Fibroblast of lung (primary cell): Measurements from ENCODE around the gene SPEF2. TPM values are rescaled to one million over a fixed set of nuclear protein-coding genes. Genes with fewer than 3 reads are reported as not detected.
"Not testable (repeated sequence)": the region's sequence is repeated elsewhere in the genome, so short reads cannot be mapped to it uniquely, and the experiment has no call there.

ENCODE experiments used
- DNase-seq, 2 donors: peaks; one replicate each; pipeline versions ENCODE4 v3.0.0 to v3.0.0-alpha.2; 2010; ENCODE audit warnings: low read depth in 2 of 2
- H2AFZ ChIP-seq: 2 replicates; pipeline ENCODE4 v1.5.1; 2012; ENCODE audit warnings: low read length, control low read depth, inconsistent platforms
- H3K27ac ChIP-seq: 2 replicates; pipeline ENCODE4 v1.5.1; 2011; ENCODE audit warnings: low read length, control low read depth; ENCODE audit not compliant: insufficient read depth
- H3K27me3 ChIP-seq: 2 replicates; pipeline ENCODE4 v1.5.1; 2011; ENCODE audit warnings: mild to moderate bottlenecking, low read length; ENCODE audit not compliant: control insufficient read depth, insufficient read depth
- H3K36me3 ChIP-seq: 2 replicates; pipeline ENCODE4 v1.5.1; 2011; ENCODE audit warnings: low read length; ENCODE audit not compliant: control insufficient read depth, insufficient read depth
- H3K4me1 ChIP-seq: 2 replicates; pipeline ENCODE4 v1.5.1; 2011; ENCODE audit warnings: low read length; ENCODE audit not compliant: control insufficient read depth, insufficient read depth; ENCODE audit errors: extremely low read depth
- H3K4me2 ChIP-seq: 2 replicates; pipeline ENCODE4 v1.5.1; 2011; ENCODE audit warnings: low read length, control low read depth; ENCODE audit not compliant: insufficient read depth; ENCODE audit errors: extremely low read depth
- H3K4me3 ChIP-seq, 4 experiments: fragments of 200-600 bp in 1 of 4; sonication (generic) in 1 of 4; replicated peaks in 1 of 4; 2 replicates each; pipeline ENCODE4 v1.5.1; 2011 to 2016; ENCODE audit warnings: low read length in 4 of 4, low read depth in 3 of 4, mild to moderate bottlenecking in 3 of 4, control low read depth in 2 of 4, inconsistent platforms in 1 of 4, mixed read lengths in 1 of 4; ENCODE audit not compliant: insufficient read depth in 1 of 4; ENCODE audit errors: control extremely low read depth in 1 of 4
- H3K79me2 ChIP-seq: 2 replicates; pipeline ENCODE4 v1.5.1; 2012; ENCODE audit warnings: mild to moderate bottlenecking, low read length, inconsistent platforms; ENCODE audit not compliant: control insufficient read depth, insufficient read depth
- H3K9ac ChIP-seq: 2 replicates; pipeline ENCODE4 v1.5.1; 2011; ENCODE audit warnings: mild to moderate bottlenecking, low read length, control low read depth; ENCODE audit not compliant: insufficient read depth
- H3K9me3 ChIP-seq: 2 replicates; pipeline ENCODE4 v1.5.1; 2012; ENCODE audit warnings: low read depth, low read length; ENCODE audit not compliant: control insufficient read depth, insufficient read depth
- H4K20me1 ChIP-seq: 2 replicates; pipeline ENCODE4 v1.5.1; 2011; ENCODE audit warnings: low read length; ENCODE audit not compliant: control insufficient read depth, insufficient read depth; ENCODE audit errors: extremely low read depth
- EZH2 ChIP-seq: IDR thresholded peaks from 2 replicates; pipeline ENCODE4 v1.5.1; 2012; ENCODE audit warnings: low read length, control low read depth, mild to moderate bottlenecking; ENCODE audit errors: missing control alignments
- polyA plus RNA-seq, 2 donors: library from polyadenylated mRNA; depleted of rRNA in 1 of 2; stranded (reverse) in 1 of 2; unstranded in 1 of 2; fragments of >200 nt; gene quantifications; 2 replicates each; pipeline ENCODE4 v1.2.1, GENCODE V29; 2011 to 2012; ENCODE audit warnings: missing spikeins in 1 of 2
- total RNA-seq: library from RNA; depleted of rRNA; stranded (reverse); fragments of >200 nt; gene quantifications from 2 replicates; pipeline ENCODE4 v1.2.1, GENCODE V29; 2014
- TF ChIP-seq, protein P1 (sequence below), 2 donors: IDR thresholded peaks in 1 of 2; conservative IDR thresholded peaks in 1 of 2; 1 replicate in 1 of 2; 2 replicates in 1 of 2; pipeline ENCODE4 v1.5.1; 2011 to 2012; ENCODE audit warnings: low read length in 2 of 2, control low read depth in 1 of 2, inconsistent platforms in 1 of 2, low read depth in 1 of 2, mild to moderate bottlenecking in 1 of 2

The SPEF2 gene
- total and polyA plus RNA-seq, 2 donors (not counting 1 experiment from before 2014, with no cell fraction given) = 5.2 to 5.9 TPM

DNA sequence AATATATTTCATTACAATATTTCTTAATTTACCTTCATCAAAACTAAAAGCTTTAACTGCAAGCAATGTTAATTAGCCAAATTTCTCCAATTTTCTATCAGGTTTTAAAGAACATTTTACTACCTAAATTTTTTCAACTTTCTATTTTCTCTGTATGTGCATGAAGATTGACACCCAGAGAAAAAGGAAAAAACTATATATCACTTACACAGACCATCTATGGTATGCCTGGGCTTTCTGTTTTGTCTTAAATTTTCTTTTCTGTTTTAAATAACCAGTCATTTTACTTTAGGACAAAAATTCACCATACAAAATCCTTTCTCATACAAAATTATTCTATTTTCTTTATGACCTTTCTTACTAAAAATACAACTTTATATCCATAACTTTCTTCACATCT, 225.2 kb downstream of the SPEF2 start:
- Histone ChIP-seq H2AFZ (no peak overlapping the region), H3K4me3 (no peak overlapping the region), H3K27me3 (no peaks in the 10 kb centered on the region), H3K9me3 (no peaks in the 10 kb centered on the region), H4K20me1 (no peaks in the 10 kb centered on the region), H3K36me3 (no peaks in the 10 kb centered on the region), H3K4me1 (peaks cover 2% of the 10 kb centered on the region), H3K9ac (no peak overlapping the region), H3K79me2 (no peaks in the 10 kb centered on the region), H3K27ac (no peak overlapping the region), H3K4me2 (no peak overlapping the region)
- no peak for DNase-seq
- TF ChIP-seq, protein P1, sequence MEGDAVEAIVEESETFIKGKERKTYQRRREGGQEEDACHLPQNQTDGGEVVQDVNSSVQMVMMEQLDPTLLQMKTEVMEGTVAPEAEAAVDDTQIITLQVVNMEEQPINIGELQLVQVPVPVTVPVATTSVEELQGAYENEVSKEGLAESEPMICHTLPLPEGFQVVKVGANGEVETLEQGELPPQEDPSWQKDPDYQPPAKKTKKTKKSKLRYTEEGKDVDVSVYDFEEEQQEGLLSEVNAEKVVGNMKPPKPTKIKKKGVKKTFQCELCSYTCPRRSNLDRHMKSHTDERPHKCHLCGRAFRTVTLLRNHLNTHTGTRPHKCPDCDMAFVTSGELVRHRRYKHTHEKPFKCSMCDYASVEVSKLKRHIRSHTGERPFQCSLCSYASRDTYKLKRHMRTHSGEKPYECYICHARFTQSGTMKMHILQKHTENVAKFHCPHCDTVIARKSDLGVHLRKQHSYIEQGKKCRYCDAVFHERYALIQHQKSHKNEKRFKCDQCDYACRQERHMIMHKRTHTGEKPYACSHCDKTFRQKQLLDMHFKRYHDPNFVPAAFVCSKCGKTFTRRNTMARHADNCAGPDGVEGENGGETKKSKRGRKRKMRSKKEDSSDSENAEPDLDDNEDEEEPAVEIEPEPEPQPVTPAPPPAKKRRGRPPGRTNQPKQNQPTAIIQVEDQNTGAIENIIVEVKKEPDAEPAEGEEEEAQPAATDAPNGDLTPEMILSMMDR (conservative IDR thresholded peaks at IDR 0.05 in 1 of 2, IDR thresholded peaks at IDR 0.05 in 1 of 2; ENCODE audit: low read depth in 1 of 2, low read length in 2 of 2) = no peak
- TF ChIP-seq EZH2 = no peak

DNA sequence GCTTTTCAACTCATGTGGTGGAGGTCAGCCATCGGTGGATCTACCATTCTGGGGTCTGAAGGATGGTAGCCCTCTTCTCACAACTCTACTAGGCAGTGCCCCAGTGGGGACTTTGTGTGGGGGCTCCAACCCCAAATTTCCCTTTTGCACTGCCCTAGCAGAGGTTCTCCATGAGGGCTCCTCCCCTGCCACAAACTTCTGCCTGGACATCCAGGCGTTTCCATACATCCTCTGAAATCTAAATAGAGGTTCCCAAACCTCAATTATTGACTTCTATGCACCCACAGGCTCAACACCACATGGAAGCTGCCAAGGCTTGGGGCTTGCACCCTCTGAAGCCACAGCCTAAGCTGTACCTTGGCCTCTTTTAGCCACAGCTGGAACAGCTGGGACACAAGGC, 227.8 kb downstream of the SPEF2 start:
- not testable (repeated sequence) for H3K9me3 ChIP-seq, H3K36me3 ChIP-seq, H3K79me2 ChIP-seq, H4K20me1 ChIP-seq, H3K27ac ChIP-seq, DNase-seq, H3K4me1 ChIP-seq, H3K4me3 ChIP-seq, H3K27me3 ChIP-seq, H2AFZ ChIP-seq, H3K4me2 ChIP-seq, H3K9ac ChIP-seq

DNA sequence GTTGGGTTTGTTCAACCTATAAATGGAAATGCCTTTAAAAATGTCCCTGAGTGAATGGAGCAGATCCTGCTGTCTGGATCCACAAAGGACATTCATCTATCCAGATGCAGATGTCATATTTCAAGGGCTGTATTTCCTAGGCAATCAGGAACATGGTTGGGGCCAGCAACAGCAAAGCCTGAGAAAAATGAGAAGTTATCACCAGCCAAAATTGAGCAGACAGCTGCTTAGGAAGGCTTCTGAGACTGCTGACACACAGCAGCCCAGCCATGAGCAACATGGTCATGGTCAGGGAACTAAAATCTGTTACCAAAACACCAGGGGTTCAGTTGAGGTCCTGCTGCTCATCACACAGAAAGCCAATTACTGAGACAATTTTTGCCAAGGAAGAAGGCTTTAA, 229.8 kb downstream of the SPEF2 start:
- DNase-seq = no peak
- Histone ChIP-seq H3K27me3 (no peaks in the 10 kb centered on the region), H3K4me1 (peaks cover 5% of the 10 kb centered on the region), H3K36me3 (no peaks in the 10 kb centered on the region), H3K27ac (no peak overlapping the region), H4K20me1 (no peaks in the 10 kb centered on the region), H2AFZ (no peak overlapping the region), H3K4me3 (no peak overlapping the region), H3K9ac (no peak overlapping the region), H3K4me2 (no peak overlapping the region), H3K79me2 (no peaks in the 10 kb centered on the region), H3K9me3 (no peaks in the 10 kb centered on the region)
- TF ChIP-seq EZH2 = no peak
- TF ChIP-seq, protein P1 (conservative IDR thresholded peaks at IDR 0.05 in 1 of 2, IDR thresholded peaks at IDR 0.05 in 1 of 2; ENCODE audit: low read depth in 1 of 2, low read length in 2 of 2) = no peak

DNA sequence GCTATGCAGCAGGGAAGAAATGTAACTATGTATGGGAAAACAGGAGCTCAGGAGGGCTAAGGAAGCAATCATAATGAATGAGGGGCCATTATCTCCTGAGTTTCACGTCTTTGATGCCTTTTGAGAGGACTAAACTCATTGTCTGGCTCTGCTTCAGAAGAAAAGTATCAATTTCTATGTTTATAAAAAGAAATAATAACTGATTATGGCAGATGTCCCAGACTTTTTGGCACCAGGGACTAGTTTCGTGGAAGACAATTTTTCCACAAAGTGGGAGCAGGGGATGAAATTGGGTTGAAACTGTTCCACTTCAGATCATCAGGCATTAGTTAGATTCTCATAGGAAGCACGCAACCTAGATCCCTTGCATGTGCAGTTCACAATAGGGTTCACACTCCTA, 230.3 kb downstream of the SPEF2 start:
- Histone ChIP-seq H3K79me2 (no peaks in the 10 kb centered on the region), H3K9ac (no peak overlapping the region), H3K27me3 (no peaks in the 10 kb centered on the region), H3K4me2 (no peak overlapping the region), H3K36me3 (no peaks in the 10 kb centered on the region), H3K4me3 (no peak overlapping the region), H2AFZ (no peak overlapping the region), H4K20me1 (no peaks in the 10 kb centered on the region), H3K9me3 (no peaks in the 10 kb centered on the region), H3K27ac (no peak overlapping the region), H3K4me1 (peaks cover 7% of the 10 kb centered on the region)
- TF ChIP-seq, protein P1 (conservative IDR thresholded peaks at IDR 0.05 in 1 of 2, IDR thresholded peaks at IDR 0.05 in 1 of 2; ENCODE audit: low read depth in 1 of 2, low read length in 2 of 2) = no peak
- no peak for TF ChIP-seq EZH2
- no peak for DNase-seq
